HG02610 (cell line): Measurements from ENCODE around the gene CNNM3.
"Not testable (repeated sequence)": the region's sequence is repeated elsewhere in the genome, so short reads cannot be mapped to it uniquely, and the experiment has no call there.

Experiments used
- ATAC-seq: cut with Tn5 transposase; IDR thresholded peaks from one replicate; pipeline ENCODE4 v1.9.1; 2021; ENCODE audit warnings: mild to moderate bottlenecking, moderate library complexity; ENCODE audit not compliant: unreplicated experiment

Gene CNNM3

GRCh38 chr2:96816127-96816835 lies at the start of gene CNNM3:
TSS of gene CNNM3 (plus strand) at chr2:96816268. CDS start at chr2:96816278, 10 bp downstream.
- ATAC-seq = peak; percentile 89

- ATAC-seq = no peak
These were observed 48.8 kb upstream of the CNNM3 start for GRCh38 chr2:96767135-96767871.

GRCh38 chr2:96768083-96768561 lies 47.9 kb upstream of the CNNM3 start:
- ATAC-seq = peak; percentile 61

- ATAC-seq = no peak
These were observed 46.3 kb upstream of the CNNM3 start for GRCh38 chr2:96769814-96770213.

GRCh38 chr2:96770442-96771202 lies 45.4 kb upstream of the CNNM3 start:
- no peak for ATAC-seq

- ATAC-seq = no peak
These were observed 44.1 kb upstream of the CNNM3 start for GRCh38 chr2:96771796-96772618.

- ATAC-seq = peak; percentile 38
These were observed 43.0 kb upstream of the CNNM3 start for GRCh38 chr2:96772903-96773671.

- no peak for ATAC-seq
These were observed 42.1 kb upstream of the CNNM3 start for GRCh38 chr2:96773922-96774321.

- ATAC-seq = no peak
These were observed 40.9 kb upstream of the CNNM3 start for GRCh38 chr2:96775160-96775559.

GRCh38 chr2:96783388-96783787 lies 32.7 kb upstream of the CNNM3 start:
- no peak for ATAC-seq

GRCh38 chr2:96787411-96787810 lies 28.7 kb upstream of the CNNM3 start:
- no peak for ATAC-seq

GRCh38 chr2:96788442-96789244 lies 27.4 kb upstream of the CNNM3 start:
- ATAC-seq = no peak

GRCh38 chr2:96789245-96789617 lies 26.8 kb upstream of the CNNM3 start:
- no peak for ATAC-seq

- ATAC-seq = no peak
These were observed 23.0 kb upstream of the CNNM3 start for GRCh38 chr2:96792772-96793749.

- no peak for ATAC-seq
These were observed 21.0 kb upstream of the CNNM3 start for GRCh38 chr2:96795076-96795475.

GRCh38 chr2:96796497-96796896 lies 19.6 kb upstream of the CNNM3 start:
- ATAC-seq = not testable (repeated sequence)

GRCh38 chr2:96797066-96797625 lies 18.9 kb upstream of the CNNM3 start:
- ATAC-seq = no peak
